Urothelium cell line (cell line): Measurements from ENCODE around the gene ECSCR.
A peak's percentile ranks its signal among the peaks of the same experiment; 100 is the strongest.
"Not testable (repeated sequence)": the region's sequence is repeated elsewhere in the genome, so short reads cannot be mapped to it uniquely, and the experiment has no call there.

Source experiments
- DNase-seq: peaks from one replicate; pipeline ENCODE4 v3.0.0; 2011; ENCODE audit warnings: low spot score, mixed read lengths
- FAIRE-seq: peaks from 2 replicates; lab custom pipeline; 2011; peaks lifted over from hg19 to GRCh38; lab: Jason Lieb, UNC

Gene ECSCR

DNA sequence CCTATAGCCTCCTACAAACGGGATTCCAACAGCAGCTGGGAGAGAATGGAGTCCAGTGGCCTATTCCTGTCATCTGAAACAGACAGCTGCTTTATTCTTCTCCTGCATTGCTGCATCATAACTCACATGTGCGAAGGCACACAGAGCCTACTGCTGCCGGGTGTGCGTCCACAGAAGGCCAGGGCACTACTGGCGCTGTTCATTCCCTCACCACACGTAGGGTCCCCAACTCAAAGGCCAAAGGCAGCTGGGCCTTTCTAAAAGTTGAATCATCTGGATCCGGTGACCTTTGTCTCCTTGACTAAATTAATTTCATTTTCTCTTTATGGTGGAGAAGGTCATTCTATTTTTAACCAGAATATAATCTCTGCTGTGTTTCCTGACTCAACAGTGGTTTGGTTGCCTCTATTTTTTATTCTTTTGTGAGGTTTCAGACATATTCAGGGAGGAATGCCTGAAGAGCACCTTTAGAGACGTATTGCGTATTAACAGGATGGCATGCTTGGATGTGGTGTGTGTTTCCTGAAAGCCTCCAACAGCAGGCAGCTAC is 47.9 kb downstream of the ECSCR start:
- DNase-seq (no peak), FAIRE-seq (no peak)

DNA sequence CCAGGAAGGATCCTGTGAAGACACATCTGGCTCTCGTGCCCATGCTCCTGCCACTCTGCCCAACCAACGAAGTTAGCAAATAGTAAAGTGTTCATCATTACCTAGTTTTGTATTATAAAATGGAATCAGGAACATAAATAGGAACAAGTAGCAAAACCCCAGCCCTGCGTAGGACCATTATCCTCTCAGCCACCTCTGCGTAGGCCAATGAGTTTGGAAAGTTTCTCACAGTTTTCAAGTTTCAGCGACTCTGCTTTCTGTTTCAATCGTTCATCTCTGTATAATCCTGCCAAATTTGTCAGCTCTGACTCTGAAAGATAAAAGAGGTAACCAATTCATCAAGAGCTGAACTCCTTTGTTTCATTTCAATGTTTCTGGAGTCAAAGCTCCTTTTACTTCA is 48.6 kb downstream of the ECSCR start:
- FAIRE-seq (no peak), DNase-seq (no peak)

DNA sequence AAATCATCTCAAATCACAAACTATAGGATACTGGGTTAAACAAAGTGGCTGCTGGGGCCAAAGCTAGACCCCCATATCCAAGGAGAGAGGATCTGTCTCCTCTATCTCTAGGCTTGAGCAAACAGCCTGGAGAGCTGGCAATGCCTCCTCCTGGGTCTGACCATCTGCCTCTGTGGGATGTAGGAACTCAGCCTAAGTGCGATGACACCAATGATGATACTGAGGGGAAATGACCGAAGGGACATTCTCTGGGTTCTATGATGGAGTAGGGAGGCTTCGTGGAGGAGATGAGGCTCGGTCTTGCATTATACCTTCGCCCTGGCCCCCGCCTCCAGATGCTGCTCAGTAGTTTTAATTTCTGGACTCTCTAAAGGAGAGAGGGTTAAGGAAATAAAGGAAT is 49.4 kb downstream of the ECSCR start:
- DNase-seq (no peak), FAIRE-seq (no peak)

DNA sequence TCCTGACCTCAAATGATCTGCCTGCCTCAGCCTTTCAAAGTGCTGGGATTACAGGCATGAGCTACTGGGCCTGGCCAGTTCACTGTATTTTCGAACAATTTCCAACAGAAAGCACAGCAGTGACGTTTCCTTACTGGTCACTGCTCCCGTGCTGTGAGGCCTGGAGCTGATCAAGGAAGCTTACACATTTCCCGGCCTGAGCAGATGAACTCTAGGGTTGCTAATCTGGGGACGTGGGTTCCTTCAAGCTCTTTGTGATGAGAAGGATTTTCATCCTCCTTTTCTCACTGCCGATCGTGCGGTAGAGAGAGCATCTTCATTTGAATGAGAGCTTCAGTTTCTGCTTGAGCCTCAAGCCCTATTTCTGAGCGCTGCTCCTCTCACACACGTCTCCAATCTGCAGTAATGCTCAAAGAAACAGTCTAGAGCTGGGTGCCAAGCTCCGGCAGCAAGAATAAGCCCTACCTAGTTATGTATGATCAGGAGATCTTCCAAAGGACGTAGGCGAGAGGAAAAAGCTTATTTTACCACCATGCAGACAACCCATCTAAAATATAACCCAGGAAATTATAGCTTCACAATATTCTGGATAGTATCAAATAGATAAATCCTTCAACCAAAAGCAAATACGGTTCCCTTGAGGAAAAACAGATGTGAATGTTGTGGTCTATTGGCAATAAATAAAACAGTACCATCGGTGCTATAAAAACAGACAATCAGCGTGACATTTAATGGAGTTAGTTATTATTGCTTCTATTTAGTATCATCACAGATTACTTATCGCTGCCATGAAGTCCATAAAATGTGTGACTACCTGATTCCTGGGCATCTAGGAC is 51.3 kb downstream of the ECSCR start:
- FAIRE-seq (no peak), DNase-seq (no peak)

DNA sequence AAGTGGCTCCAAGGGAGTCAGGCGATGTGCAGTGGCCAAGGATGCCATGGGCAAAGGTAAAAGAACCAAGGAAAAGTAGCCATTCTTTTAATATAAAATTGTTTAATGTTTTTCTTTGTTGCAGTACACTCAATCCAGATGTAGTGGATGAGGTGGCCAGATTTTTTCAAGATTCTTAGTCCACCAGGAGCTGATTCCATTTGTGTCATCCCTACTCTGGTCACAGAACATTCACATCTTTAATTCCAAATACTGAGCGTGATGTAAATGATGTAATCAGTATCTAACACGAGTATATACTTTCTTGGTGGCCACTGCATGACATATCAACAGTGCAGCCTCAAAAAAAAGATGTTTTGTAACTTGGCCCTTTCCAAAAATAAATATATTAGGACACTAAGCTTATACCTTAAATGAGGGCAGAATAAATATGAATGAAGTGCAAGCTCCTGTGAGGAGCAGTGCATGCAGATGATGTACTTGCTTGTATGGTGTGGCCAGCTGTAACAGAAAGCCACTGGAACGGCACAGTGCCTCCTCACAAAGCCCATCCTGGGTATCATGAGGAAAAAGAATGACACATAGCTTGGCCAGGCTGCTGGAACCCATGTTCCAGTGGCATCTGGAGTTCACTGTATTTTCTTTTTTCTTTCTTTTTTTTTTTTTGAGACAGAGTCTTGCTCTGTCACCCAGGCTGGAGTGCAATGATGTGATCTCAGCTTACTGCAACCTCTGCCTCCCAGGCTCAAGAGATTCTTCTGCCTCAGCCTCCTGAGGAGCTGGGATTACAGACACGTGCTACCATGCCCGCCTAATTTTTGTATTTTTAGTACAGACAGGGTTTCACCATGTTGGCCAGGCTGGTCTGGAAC is 52.2 kb downstream of the ECSCR start:
- DNase-seq = no peak
- FAIRE-seq = no peak

DNA sequence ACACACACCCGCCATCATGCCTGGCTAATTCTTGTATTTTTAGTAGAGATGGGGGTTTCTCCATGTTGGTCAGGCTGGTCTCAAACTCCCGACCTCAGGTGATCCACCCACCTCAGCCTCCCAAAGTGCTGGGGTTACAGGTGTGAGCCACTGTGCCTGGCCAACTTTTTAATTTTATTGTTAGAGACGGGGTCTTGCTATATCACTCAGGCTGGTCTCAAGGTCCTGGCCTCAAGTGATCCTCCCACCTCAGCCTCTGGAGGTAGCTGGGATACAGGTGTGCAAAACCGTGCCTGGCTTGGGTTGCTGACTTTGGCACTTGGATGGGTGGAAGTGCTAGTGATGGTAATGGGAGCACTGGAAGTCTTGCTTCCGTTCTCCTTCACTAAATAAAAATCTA is 53.4 kb downstream of the ECSCR start:
- DNase-seq, FAIRE-seq: not testable (repeated sequence)

DNA sequence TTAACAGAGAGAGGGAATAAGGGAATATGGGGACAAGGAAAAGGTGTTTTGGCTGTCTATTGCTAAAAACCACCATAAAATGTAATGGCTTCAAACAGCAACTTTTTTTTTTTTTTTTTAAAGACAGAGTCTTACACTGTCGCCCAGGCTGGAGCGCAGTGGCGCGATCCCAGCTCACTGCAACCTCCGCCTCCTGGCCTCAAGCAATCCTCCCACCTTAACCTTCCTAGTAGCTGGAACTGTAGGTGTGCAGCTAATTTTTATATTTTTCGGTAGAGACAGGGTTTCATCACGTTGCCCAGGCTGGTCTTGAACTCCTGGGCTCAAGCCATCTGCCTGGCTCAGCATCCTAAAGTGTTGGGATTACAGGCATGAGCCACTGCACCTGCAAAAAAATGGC is 54.4 kb downstream of the ECSCR start:
- DNase-seq = no peak
- no peak for FAIRE-seq

DNA sequence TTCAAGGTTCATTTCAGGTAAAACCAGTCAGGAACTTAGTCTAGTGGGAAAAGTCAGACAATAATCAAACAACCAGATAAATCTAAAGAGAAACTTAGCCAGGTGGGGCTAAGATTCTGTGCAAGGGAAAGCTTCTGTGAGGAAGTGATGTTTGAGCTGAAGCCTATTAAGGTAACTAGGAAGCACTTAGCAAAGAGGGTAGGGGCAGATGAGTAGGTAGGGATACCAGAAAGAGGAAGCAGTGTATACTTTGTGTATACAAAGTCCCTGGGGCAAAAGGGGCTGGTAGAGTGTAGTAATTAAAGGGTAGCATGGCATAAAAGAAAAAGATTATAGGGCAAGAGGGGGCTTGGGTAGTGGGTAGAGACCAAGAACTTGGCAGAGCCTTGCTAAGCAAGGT is 55.0 kb downstream of the ECSCR start:
- no peak for FAIRE-seq

DNA sequence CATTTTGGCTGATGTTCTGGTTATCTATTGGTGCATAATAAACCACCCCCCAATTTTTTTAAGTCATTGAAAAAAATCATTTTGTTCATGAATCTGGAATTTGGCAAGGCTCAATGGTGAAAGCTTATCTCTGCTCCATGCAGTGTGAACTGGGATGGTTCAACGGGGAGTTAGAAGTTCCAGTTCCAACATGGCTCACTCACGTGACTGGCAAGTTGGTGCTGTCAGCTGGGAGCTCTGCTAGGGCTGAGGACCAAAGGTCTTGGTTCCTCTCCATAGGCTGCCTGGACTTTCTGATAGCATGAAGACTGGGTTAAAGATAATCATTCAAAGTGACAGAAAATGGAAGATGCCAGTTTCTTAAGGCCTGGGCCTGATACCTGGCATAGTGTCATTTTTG is 55.6 kb downstream of the ECSCR start:
- FAIRE-seq (no peak), DNase-seq (no peak)

More for the DNA sequence above, 55.0 kb downstream of the ECSCR start:
- DNase-seq = no peak

DNA sequence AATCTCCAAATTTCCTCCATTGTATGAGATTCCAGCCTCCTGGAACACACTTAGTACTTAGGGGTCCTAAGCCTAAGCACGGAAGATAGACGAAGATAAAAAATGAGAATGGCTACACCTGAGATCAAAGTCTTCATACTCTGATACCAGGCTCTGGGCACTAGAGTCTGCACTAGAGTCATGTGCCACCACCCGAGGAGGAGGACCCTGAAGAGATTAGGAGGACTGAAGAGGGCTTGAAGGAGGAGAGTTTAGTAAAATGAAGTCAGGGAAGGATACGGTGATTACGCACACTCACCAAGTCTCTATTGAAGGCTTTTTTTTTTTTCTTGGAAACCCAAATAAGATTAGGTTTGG is 58.1 kb downstream of the ECSCR start:
- FAIRE-seq = no peak
- DNase-seq = no peak

DNA sequence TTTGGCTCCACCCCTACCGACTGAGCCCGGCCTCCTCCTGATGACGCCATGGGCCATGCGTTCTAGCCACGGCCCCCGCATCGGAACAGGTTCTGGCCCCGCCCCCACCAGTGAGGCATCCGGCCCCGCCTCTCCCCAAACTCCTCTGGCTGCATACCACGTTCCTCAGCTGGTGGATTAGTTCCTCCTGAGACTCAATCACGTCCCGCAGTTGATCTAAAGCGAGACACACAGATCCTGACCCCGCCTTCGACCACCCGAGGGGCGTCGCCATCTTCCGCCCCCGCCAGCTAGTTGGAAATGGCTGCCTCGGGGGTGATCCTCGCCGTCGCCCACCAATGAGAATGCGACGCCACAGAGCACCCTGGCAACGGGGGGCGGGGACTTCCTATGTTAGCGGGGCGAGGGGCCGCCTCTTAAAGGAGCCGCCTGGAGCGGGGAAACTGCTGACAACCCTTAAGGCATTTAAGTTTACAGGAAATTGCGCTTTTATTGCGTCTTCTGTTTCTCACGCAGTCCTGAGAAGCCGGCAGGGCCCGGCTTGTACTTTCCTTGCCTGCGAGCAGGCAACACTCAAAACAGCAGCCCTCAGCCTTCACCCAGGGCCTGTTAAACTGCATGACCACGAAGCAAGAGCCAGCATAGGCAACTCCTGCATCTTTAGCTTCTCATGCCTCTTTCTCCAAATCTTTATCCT is 58.6 kb downstream of the ECSCR start, which contains the start of gene SPATA24:
Gene SPATA24, minus strand, starts transcription at position 303 of the 697 bp plus-strand sequence. Its CDS starts 29 bp downstream, at position 274.
- FAIRE-seq (no peak), DNase-seq (peak; percentile 96)

DNA sequence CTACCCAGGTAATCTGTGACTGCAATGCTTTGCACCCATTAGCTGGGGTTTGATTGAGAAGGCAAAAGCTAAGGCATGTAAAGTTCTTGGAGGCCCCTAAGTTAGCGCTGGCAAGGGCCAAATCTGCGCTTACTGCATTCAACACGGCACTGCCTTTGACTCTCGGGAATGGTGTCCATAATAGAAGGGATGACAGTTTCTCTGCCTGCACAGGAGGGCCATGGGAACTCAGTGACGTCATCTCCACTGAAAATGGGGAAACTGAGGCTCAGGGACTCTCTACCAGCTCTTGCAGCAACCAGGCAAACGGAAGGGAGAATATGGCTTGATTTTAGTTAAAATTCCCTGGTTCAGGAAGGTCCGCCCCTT is 59.1 kb downstream of the ECSCR start:
- FAIRE-seq = no peak

DNA sequence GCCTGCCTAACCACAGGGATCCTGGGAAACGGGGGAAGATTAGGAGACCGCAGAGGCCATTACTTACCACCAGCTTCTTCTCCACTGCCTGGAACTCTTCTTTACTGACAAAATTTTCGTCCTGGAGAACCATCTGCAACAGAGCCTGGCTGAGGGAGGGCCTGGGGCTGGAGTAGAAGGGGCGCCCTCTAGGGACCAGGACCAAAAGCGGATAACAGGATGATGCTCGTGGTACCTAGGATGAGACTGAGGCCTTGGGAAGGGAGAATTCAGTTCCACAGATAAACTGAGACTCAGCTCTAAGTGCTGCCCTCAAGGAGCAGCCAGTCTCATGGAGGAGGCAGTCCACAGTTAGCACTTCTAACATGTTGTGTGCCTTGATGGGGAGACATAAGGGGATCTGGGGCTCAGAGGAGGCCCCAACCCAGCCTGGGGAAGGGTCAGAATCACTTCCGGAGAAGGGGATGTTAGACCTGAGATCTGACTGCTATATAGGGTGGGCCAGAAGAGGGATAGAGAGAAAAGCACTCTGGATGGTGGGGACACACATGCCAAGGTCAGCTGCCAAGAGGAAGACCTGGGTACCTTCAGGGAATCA is 59.9 kb downstream of the ECSCR start:
- no peak for FAIRE-seq
- DNase-seq = no peak

More for the DNA sequence above, 59.1 kb downstream of the ECSCR start:
- no peak for DNase-seq

DNA sequence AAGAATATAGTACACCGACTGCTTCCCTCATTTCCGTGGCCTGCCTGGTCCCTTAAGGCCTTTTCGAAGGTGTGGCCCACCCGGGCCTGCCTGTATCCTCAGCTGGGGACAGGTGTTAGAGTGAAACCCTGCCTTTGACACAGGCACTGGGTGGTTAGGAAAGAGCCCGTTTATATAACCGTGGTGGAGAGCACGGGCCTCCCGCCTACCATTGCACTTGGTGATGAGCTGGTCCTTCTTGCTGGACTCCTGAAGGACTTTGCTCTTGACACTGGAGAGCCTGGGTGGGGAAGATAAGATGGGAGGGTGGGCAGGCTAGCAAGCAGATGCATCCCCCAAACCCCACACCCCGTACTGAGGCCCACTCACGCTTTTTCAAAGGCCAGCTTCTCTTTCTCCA is 61.0 kb downstream of the ECSCR start:
- no peak for FAIRE-seq
- no peak for DNase-seq

DNA sequence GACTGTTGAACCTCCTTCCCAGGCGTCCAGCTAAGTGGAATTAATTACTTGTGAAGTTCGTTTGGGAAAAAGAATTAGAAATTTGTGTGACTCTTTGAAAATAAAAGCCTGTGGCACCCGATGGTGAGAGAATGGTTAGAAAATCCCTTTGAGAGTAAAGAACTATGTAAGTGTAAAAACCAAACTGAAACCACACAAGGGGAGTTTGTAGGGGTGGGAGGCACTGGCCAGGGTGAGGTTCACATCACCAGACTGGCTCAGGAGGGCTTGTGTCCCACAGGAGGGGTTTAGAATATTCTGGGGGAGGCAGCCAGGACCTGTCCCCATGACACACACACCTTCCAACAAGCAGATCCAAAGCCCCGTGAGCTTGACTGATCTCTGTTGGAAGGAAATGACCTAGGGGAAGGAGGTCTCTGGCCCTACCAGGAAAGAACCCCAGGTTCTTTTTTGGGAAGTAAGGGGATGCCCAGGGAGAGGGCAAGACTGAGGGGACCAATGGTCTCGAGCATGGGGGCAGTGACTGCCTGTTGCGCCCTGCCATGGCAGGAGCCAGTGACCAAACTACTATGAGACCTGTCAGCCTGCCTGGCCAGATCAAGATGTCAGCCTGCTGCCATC is 62.9 kb downstream of the ECSCR start:
- no peak for DNase-seq
- FAIRE-seq = no peak
